A549 (cell line): ENCODE results near the gene SLC25A10. TPM values are rescaled to one million over a fixed set of nuclear protein-coding genes. Genes with fewer than 3 reads are reported as not detected.

Experiments used
- ATAC-seq, 2 experiments: fragments of 200-7000 bp in 1 of 2; fragments of >200 bp in 1 of 2; cut with Nextera tagmentation in 1 of 2; cut with Tn5 transposase in 1 of 2; 3 replicates each; pipeline versions ENCODE4 v1.8.0 to v1.9.1; 2018 to 2020; ENCODE audit warnings: mild to moderate bottlenecking in 1 of 2, moderate library complexity in 1 of 2
- CTCF ChIA-PET: fragments of 300-600 bp; sonication (Branson Sonifier 250); formaldehyde crosslinking; extraction: SDS; loops from one replicate; lab custom pipeline; 2021; ENCODE audit warnings: antibody characterized with exemption, inconsistent platforms; lab: Yijun Ruan, JAX
- POLR2A ChIA-PET: fragments of 350-600 bp; formaldehyde crosslinking; extraction: SDS; loops from one replicate; lab custom pipeline; 2021; ENCODE audit warnings: antibody characterized with exemption, inconsistent platforms; lab: Yijun Ruan, JAX
- DNase-seq, 2 experiments: peaks; one replicate each; pipeline versions ENCODE4 v3.0.0 to v3.0.0-alpha.2; 2011 to 2016; ENCODE audit warnings: low read depth in 1 of 2, low spot score in 1 of 2
- FAIRE-seq: peaks from 2 replicates; lab custom pipeline; 2011; peaks lifted over from hg19 to GRCh38; lab: Jason Lieb, UNC
- H3K27ac ChIP-seq, 2 experiments: fragments of >200 bp; sonication (Bioruptor Twin); formaldehyde crosslinking; 3 replicates each; pipeline ENCODE4 v1.5.1; 2016 to 2017
- H3K4me1 ChIP-seq: fragments of >200 bp; sonication (Bioruptor Twin); formaldehyde crosslinking; 3 replicates; pipeline ENCODE4 v1.6.1; 2016
- H3K4me2 ChIP-seq: fragments of >200 bp; sonication (Bioruptor Twin); formaldehyde crosslinking; 3 replicates; pipeline ENCODE4 v1.6.1; 2016
- H3K4me3 ChIP-seq: fragments of >200 bp; sonication (Bioruptor Twin); formaldehyde crosslinking; 3 replicates; pipeline ENCODE4 v1.5.1; 2016
- H3K9me3 ChIP-seq: fragments of >200 bp; sonication (Bioruptor Twin); formaldehyde crosslinking; 3 replicates; pipeline ENCODE4 v1.6.1; 2016
- ATOH8 ChIP-seq: fragments of 250-450 bp; sonication (Bioruptor Pico); IDR thresholded peaks from 2 replicates; pipeline ENCODE4 v1.5.0; 2020; ENCODE audit warnings: low read depth, mild to moderate bottlenecking, moderate library complexity
- ESRRA ChIP-seq: fragments of 150-350 bp; IDR thresholded peaks from 2 replicates; pipeline ENCODE4 v1.6.1; 2014; ENCODE audit warnings: mild to moderate bottlenecking, low read length, borderline replicate concordance
- FOSL2 ChIP-seq, 2 experiments: fragments of 450-650 bp in 1 of 2; fragments of >200 bp in 1 of 2; sonication (Bioruptor Twin) in 1 of 2; formaldehyde crosslinking; IDR thresholded peaks; 2 replicates each; pipeline versions ENCODE4 v1.5.0 to v1.6.1; 2016 to 2020; ENCODE audit warnings: mild to moderate bottlenecking in 1 of 2, moderate library complexity in 1 of 2
- HMGXB4 ChIP-seq: fragments of 250-450 bp; sonication (Bioruptor Pico); IDR thresholded peaks from 2 replicates; pipeline ENCODE4 v1.5.0; 2021; ENCODE audit warnings: mild to moderate bottlenecking, moderate library complexity, borderline replicate concordance
- HOXA7 ChIP-seq: fragments of 250-450 bp; sonication (Bioruptor Pico); IDR thresholded peaks from 2 replicates; pipeline ENCODE4 v1.5.0; 2020; ENCODE audit warnings: mild to moderate bottlenecking, moderate library complexity
- HOXB13 ChIP-seq: fragments of 250-450 bp; sonication (Bioruptor Pico); IDR thresholded peaks from 2 replicates; pipeline ENCODE4 v1.5.0; 2020; ENCODE audit warnings: low read depth, mild to moderate bottlenecking, moderate library complexity
- MYC ChIP-seq: IDR thresholded peaks from 2 replicates; pipeline ENCODE4 v1.6.1; 2012; ENCODE audit warnings: mild to moderate bottlenecking, inconsistent platforms, low read length, improper control_type of control experiment, borderline replicate concordance
- NFE2L2 ChIP-seq: fragments of 150-350 bp; conservative IDR thresholded peaks from 2 replicates; pipeline ENCODE4 v1.6.1; 2014; ENCODE audit warnings: low read length
- NR3C1 ChIP-seq: fragments of >200 bp; sonication (Bioruptor Twin); formaldehyde crosslinking; IDR thresholded peaks from 3 replicates; pipeline ENCODE4 v1.6.1; 2017
- POLR2AphosphoS2 ChIP-seq: conservative IDR thresholded peaks from 2 replicates; pipeline ENCODE4 v1.6.1; 2012; ENCODE audit warnings: low read length, improper control_type of control experiment, inconsistent platforms
- ZNF302 ChIP-seq: fragments of 250-450 bp; sonication (Bioruptor Pico); IDR thresholded peaks from 2 replicates; pipeline ENCODE4 v1.9.0; 2021; ENCODE audit warnings: inconsistent platforms, mild to moderate bottlenecking, moderate library complexity
- WGBS: methylation state at CpG from one replicate; pipeline ENCODE4 v1.1.6; 2017; ENCODE audit errors: missing lambda C conversion rate; 5-methylcytosine and 5-hydroxymethylcytosine counted together
- polyA plus RNA-seq, 4 experiments: library from polyadenylated mRNA; depleted of rRNA in 3 of 4; stranded (reverse); fragments of >200 nt; fragmentation: RNase III in 1 of 4; extraction: RNeasy Plus Mini Kit Qiagen cat#74134 plus additional on column Dnase treatment in 1 of 4; gene quantifications; 2 replicates in 3 of 4; 3 replicates in 1 of 4; pipeline ENCODE4 v1.2.3, GENCODE V29; 2011 to 2017
- small RNA-seq, 6 experiments: library from RNA; depleted of rRNA; stranded (forward); fragments of <200 nt; gene quantifications; one replicate each; pipeline ENCODE3, GENCODE V24; 2012
- TF ChIP-seq, protein P1 (sequence below): fragments of 200-600 bp; sonication (generic); IDR thresholded peaks from 2 replicates; pipeline ENCODE4 v1.6.1; 2016; ENCODE audit warnings: antibody characterized with exemption, mild to moderate bottlenecking, moderate library complexity
- TF ChIP-seq, protein P2 (sequence below): IDR thresholded peaks from 2 replicates; pipeline ENCODE4 v1.6.1; 2012

SLC25A10 gene
- polyA plus RNA-seq, 2 of the 4 experiments (the other 2 are of a cell fraction), result 20.0 to 47.0 TPM

GRCh38 chr17:81741049-81741593 is 29.0 kb downstream of the SLC25A10 start:
- peak; percentile 30 to 34 for ATAC-seq
- Histone ChIP-seq H3K4me3 (no peak overlapping the region), H3K4me2 (no peak overlapping the region), H3K9me3 (no peaks in the 10 kb centered on the region), H3K27ac (no peak overlapping the region), H3K4me1 (no peaks in the 10 kb centered on the region)
- no peak for FAIRE-seq
- no peak for TF ChIP-seq FOSL2 (IDR thresholded peaks at IDR 0.05)
- TF ChIP-seq FOSL2 (CRISPR knock-in tag; IDR thresholded peaks at IDR 0.05), result no peak
- no peak for TF ChIP-seq HOXB13
- no peak for TF ChIP-seq NFE2L2
- no peak for TF ChIP-seq HMGXB4 (CRISPR knock-in tag)
- TF ChIP-seq NR3C1, result no peak
- TF ChIP-seq, protein P1, sequence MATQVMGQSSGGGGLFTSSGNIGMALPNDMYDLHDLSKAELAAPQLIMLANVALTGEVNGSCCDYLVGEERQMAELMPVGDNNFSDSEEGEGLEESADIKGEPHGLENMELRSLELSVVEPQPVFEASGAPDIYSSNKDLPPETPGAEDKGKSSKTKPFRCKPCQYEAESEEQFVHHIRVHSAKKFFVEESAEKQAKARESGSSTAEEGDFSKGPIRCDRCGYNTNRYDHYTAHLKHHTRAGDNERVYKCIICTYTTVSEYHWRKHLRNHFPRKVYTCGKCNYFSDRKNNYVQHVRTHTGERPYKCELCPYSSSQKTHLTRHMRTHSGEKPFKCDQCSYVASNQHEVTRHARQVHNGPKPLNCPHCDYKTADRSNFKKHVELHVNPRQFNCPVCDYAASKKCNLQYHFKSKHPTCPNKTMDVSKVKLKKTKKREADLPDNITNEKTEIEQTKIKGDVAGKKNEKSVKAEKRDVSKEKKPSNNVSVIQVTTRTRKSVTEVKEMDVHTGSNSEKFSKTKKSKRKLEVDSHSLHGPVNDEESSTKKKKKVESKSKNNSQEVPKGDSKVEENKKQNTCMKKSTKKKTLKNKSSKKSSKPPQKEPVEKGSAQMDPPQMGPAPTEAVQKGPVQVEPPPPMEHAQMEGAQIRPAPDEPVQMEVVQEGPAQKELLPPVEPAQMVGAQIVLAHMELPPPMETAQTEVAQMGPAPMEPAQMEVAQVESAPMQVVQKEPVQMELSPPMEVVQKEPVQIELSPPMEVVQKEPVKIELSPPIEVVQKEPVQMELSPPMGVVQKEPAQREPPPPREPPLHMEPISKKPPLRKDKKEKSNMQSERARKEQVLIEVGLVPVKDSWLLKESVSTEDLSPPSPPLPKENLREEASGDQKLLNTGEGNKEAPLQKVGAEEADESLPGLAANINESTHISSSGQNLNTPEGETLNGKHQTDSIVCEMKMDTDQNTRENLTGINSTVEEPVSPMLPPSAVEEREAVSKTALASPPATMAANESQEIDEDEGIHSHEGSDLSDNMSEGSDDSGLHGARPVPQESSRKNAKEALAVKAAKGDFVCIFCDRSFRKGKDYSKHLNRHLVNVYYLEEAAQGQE, result no peak
- TF ChIP-seq POLR2AphosphoS2, result no peak
- TF ChIP-seq HOXA7 (CRISPR knock-in tag), result no peak
- no peak for TF ChIP-seq MYC
- no peak for TF ChIP-seq ATOH8
- no peak for DNase-seq
- ChIA-PET POLR2A (no interaction called here), CTCF (no interaction called here)
- WGBS, result 70% methylated on average over 15 of the region's 22 CpGs

GRCh38 chr17:81741594-81742452 is 29.7 kb downstream of the SLC25A10 start:
- no peaks in the 10 kb centered on the region for H3K9me3 ChIP-seq
- no peak overlapping the region for H3K4me2 ChIP-seq
- POLR2A ChIA-PET, result no interaction called here
- ATAC-seq, result peak; percentile 63 to 75
- TF ChIP-seq ZNF302 (CRISPR knock-in tag), result no peak
- 0 out of 2 replicates have a peak, but pooled peaks have one; percentile 2 for TF ChIP-seq ESRRA
- TF ChIP-seq, protein P2, sequence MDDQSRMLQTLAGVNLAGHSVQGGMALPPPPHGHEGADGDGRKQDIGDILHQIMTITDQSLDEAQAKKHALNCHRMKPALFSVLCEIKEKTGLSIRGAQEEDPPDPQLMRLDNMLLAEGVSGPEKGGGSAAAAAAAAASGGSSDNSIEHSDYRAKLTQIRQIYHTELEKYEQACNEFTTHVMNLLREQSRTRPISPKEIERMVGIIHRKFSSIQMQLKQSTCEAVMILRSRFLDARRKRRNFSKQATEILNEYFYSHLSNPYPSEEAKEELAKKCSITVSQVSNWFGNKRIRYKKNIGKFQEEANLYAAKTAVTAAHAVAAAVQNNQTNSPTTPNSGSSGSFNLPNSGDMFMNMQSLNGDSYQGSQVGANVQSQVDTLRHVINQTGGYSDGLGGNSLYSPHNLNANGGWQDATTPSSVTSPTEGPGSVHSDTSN, result no peak
- TF ChIP-seq, all 56 proteins: peak for 1
- Histone ChIP-seq H3K4me3 (no peak overlapping the region), H3K27ac (0 out of 6 replicates have a peak overlapping the region, but pooled peaks of 1 of the 2 experiments have one; percentile 7), H3K4me1 (no peaks in the 10 kb centered on the region)
- CTCF ChIA-PET, result no interaction called here
- 37% methylated on average over 21 of the region's 26 CpGs for WGBS
- DNase-seq (no peak), FAIRE-seq (no peak)

Small RNAs within 50 kb of the gene (small RNA-seq; reads per million reads assigned to genes)
- gene MIR6786, result 0 reads per million in 6 experiments

Other genes starting within 250 kb of the SLC25A10 start
- 2,042 and 2,306 TPM in 2 replicates for gene ACTG1, start 199.5 kb upstream of the SLC25A10 start, polyA plus RNA-seq (2011; rRNA removed)
- gene ACTG1, start 199.5 kb upstream of the SLC25A10 start, polyA plus RNA-seq (2017; fragmentation: RNase III; extraction: RNeasy Plus Mini Kit Qiagen cat#74134 plus additional on column Dnase treatment), result 7,182 to 8,782 TPM (median 7,263 TPM) in 3 replicates
- 0.84 and 1.2 TPM in 2 replicates for gene FSCN2, start 183.9 kb upstream of the SLC25A10 start, polyA plus RNA-seq (2011; rRNA removed)
- 1.3 to 1.7 TPM (median 1.3 TPM) in 3 replicates for gene FSCN2, start 183.9 kb upstream of the SLC25A10 start, polyA plus RNA-seq (2017; fragmentation: RNase III; extraction: RNeasy Plus Mini Kit Qiagen cat#74134 plus additional on column Dnase treatment)
- 5.4 and 7.2 TPM in 2 replicates for gene FAAP100, start 159.9 kb upstream of the SLC25A10 start, polyA plus RNA-seq (2011; rRNA removed)
- gene FAAP100, start 159.9 kb upstream of the SLC25A10 start, polyA plus RNA-seq (2017; fragmentation: RNase III; extraction: RNeasy Plus Mini Kit Qiagen cat#74134 plus additional on column Dnase treatment), result 16.2 to 17.7 TPM (median 16.8 TPM) in 3 replicates
- gene NPLOC4, start 75.2 kb upstream of the SLC25A10 start, polyA plus RNA-seq (2011; rRNA removed), result 101 and 130 TPM in 2 replicates
- gene NPLOC4, start 75.2 kb upstream of the SLC25A10 start, polyA plus RNA-seq (2017; fragmentation: RNase III; extraction: RNeasy Plus Mini Kit Qiagen cat#74134 plus additional on column Dnase treatment), result 91.1 to 98.5 TPM (median 92.2 TPM) in 3 replicates
- gene TSPAN10, start 75.1 kb upstream of the SLC25A10 start, polyA plus RNA-seq (2011; rRNA removed), result 1.4 and 1.7 TPM in 2 replicates
- 5.4 to 7.1 TPM (median 6.3 TPM) in 3 replicates for gene TSPAN10, start 75.1 kb upstream of the SLC25A10 start, polyA plus RNA-seq (2017; fragmentation: RNase III; extraction: RNeasy Plus Mini Kit Qiagen cat#74134 plus additional on column Dnase treatment)
- 1.0 and 1.2 TPM in 2 replicates for gene PDE6G, start 55.7 kb upstream of the SLC25A10 start, polyA plus RNA-seq (2011; rRNA removed)
- 0.90 to 2.0 TPM (median 1.2 TPM) in 3 replicates for gene PDE6G, start 55.7 kb upstream of the SLC25A10 start, polyA plus RNA-seq (2017; fragmentation: RNase III; extraction: RNeasy Plus Mini Kit Qiagen cat#74134 plus additional on column Dnase treatment)
- gene OXLD1, start 45.7 kb upstream of the SLC25A10 start, polyA plus RNA-seq (2011; rRNA removed), result 34.6 and 38.7 TPM in 2 replicates
- 43.9 to 47.7 TPM (median 47.1 TPM) in 3 replicates for gene OXLD1, start 45.7 kb upstream of the SLC25A10 start, polyA plus RNA-seq (2017; fragmentation: RNase III; extraction: RNeasy Plus Mini Kit Qiagen cat#74134 plus additional on column Dnase treatment)
- gene CCDC137, start 45.5 kb upstream of the SLC25A10 start, polyA plus RNA-seq (2011; rRNA removed), result 16.6 and 22.6 TPM in 2 replicates
- 55.0 to 59.7 TPM (median 55.6 TPM) in 3 replicates for gene CCDC137, start 45.5 kb upstream of the SLC25A10 start, polyA plus RNA-seq (2017; fragmentation: RNase III; extraction: RNeasy Plus Mini Kit Qiagen cat#74134 plus additional on column Dnase treatment)
- 43.8 and 45.2 TPM in 2 replicates for gene ARL16, start 28.5 kb upstream of the SLC25A10 start, polyA plus RNA-seq (2011; rRNA removed)
- 52.8 to 55.8 TPM (median 53.6 TPM) in 3 replicates for gene ARL16, start 28.5 kb upstream of the SLC25A10 start, polyA plus RNA-seq (2017; fragmentation: RNase III; extraction: RNeasy Plus Mini Kit Qiagen cat#74134 plus additional on column Dnase treatment)
- gene HGS, start 28.3 kb upstream of the SLC25A10 start, polyA plus RNA-seq (2011; rRNA removed), result 75.7 and 85.9 TPM in 2 replicates
- gene HGS, start 28.3 kb upstream of the SLC25A10 start, polyA plus RNA-seq (2017; fragmentation: RNase III; extraction: RNeasy Plus Mini Kit Qiagen cat#74134 plus additional on column Dnase treatment), result 127 to 130 TPM (median 129 TPM) in 3 replicates
- gene MRPL12, start 8.9 kb upstream of the SLC25A10 start, polyA plus RNA-seq (2011; rRNA removed), result 152 and 161 TPM in 2 replicates
- gene MRPL12, start 8.9 kb upstream of the SLC25A10 start, polyA plus RNA-seq (2017; fragmentation: RNase III; extraction: RNeasy Plus Mini Kit Qiagen cat#74134 plus additional on column Dnase treatment), result 197 to 233 TPM (median 215 TPM) in 3 replicates
- gene GCGR, start 91.9 kb downstream of the SLC25A10 start, polyA plus RNA-seq (2011; rRNA removed), result 0.05 and 0.19 TPM in 2 replicates
- gene GCGR, start 91.9 kb downstream of the SLC25A10 start, polyA plus RNA-seq (2017; fragmentation: RNase III; extraction: RNeasy Plus Mini Kit Qiagen cat#74134 plus additional on column Dnase treatment), result 0.37 to 0.46 TPM (median 0.45 TPM) in 3 replicates
- 30.9 and 32.0 TPM in 2 replicates for gene MCRIP1, start 121.0 kb downstream of the SLC25A10 start, polyA plus RNA-seq (2011; rRNA removed)
- gene MCRIP1, start 121.0 kb downstream of the SLC25A10 start, polyA plus RNA-seq (2017; fragmentation: RNase III; extraction: RNeasy Plus Mini Kit Qiagen cat#74134 plus additional on column Dnase treatment), result 43.9 to 51.0 TPM (median 45.1 TPM) in 3 replicates
- not detected in 2 replicates for gene PPP1R27, start 122.8 kb downstream of the SLC25A10 start, polyA plus RNA-seq (2011; rRNA removed)
- 0.09 TPM in 1 of 3 replicates, not detected in the others for gene PPP1R27, start 122.8 kb downstream of the SLC25A10 start, polyA plus RNA-seq (2017; fragmentation: RNase III; extraction: RNeasy Plus Mini Kit Qiagen cat#74134 plus additional on column Dnase treatment)
- gene P4HB, start 148.3 kb downstream of the SLC25A10 start, polyA plus RNA-seq (2011; rRNA removed), result 102 and 285 TPM in 2 replicates
- gene P4HB, start 148.3 kb downstream of the SLC25A10 start, polyA plus RNA-seq (2017; fragmentation: RNase III; extraction: RNeasy Plus Mini Kit Qiagen cat#74134 plus additional on column Dnase treatment), result 606 to 622 TPM (median 607 TPM) in 3 replicates
- gene ARHGDIA, start 159.1 kb downstream of the SLC25A10 start, polyA plus RNA-seq (2011; rRNA removed), result 44.3 and 64.0 TPM in 2 replicates
- 497 to 567 TPM (median 503 TPM) in 3 replicates for gene ARHGDIA, start 159.1 kb downstream of the SLC25A10 start, polyA plus RNA-seq (2017; fragmentation: RNase III; extraction: RNeasy Plus Mini Kit Qiagen cat#74134 plus additional on column Dnase treatment)
- gene ALYREF, start 179.3 kb downstream of the SLC25A10 start, polyA plus RNA-seq (2011; rRNA removed), result 125 and 130 TPM in 2 replicates
- gene ALYREF, start 179.3 kb downstream of the SLC25A10 start, polyA plus RNA-seq (2017; fragmentation: RNase III; extraction: RNeasy Plus Mini Kit Qiagen cat#74134 plus additional on column Dnase treatment), result 135 to 164 TPM (median 141 TPM) in 3 replicates
- 351 and 428 TPM in 2 replicates for gene ANAPC11, start 179.4 kb downstream of the SLC25A10 start, polyA plus RNA-seq (2011; rRNA removed)
- 352 to 382 TPM (median 377 TPM) in 3 replicates for gene ANAPC11, start 179.4 kb downstream of the SLC25A10 start, polyA plus RNA-seq (2017; fragmentation: RNase III; extraction: RNeasy Plus Mini Kit Qiagen cat#74134 plus additional on column Dnase treatment)
- 0.34 and 0.41 TPM in 2 replicates for gene NPB, start 190.0 kb downstream of the SLC25A10 start, polyA plus RNA-seq (2011; rRNA removed)
- 0.29 to 0.45 TPM (median 0.38 TPM) in 3 replicates for gene NPB, start 190.0 kb downstream of the SLC25A10 start, polyA plus RNA-seq (2017; fragmentation: RNase III; extraction: RNeasy Plus Mini Kit Qiagen cat#74134 plus additional on column Dnase treatment)
- gene PCYT2, start 199.1 kb downstream of the SLC25A10 start, polyA plus RNA-seq (2011; rRNA removed), result 7.1 and 7.7 TPM in 2 replicates
- 14.8 to 17.0 TPM (median 16.3 TPM) in 3 replicates for gene PCYT2, start 199.1 kb downstream of the SLC25A10 start, polyA plus RNA-seq (2017; fragmentation: RNase III; extraction: RNeasy Plus Mini Kit Qiagen cat#74134 plus additional on column Dnase treatment)
- gene SIRT7, start 205.9 kb downstream of the SLC25A10 start, polyA plus RNA-seq (2011; rRNA removed), result 9.8 and 13.7 TPM in 2 replicates
- gene SIRT7, start 205.9 kb downstream of the SLC25A10 start, polyA plus RNA-seq (2017; fragmentation: RNase III; extraction: RNeasy Plus Mini Kit Qiagen cat#74134 plus additional on column Dnase treatment), result 34.0 to 35.2 TPM (median 34.8 TPM) in 3 replicates
- gene MAFG, start 215.5 kb downstream of the SLC25A10 start, polyA plus RNA-seq (2011; rRNA removed), result 41.6 and 47.9 TPM in 2 replicates
- 49.8 to 57.9 TPM (median 52.4 TPM) in 3 replicates for gene MAFG, start 215.5 kb downstream of the SLC25A10 start, polyA plus RNA-seq (2017; fragmentation: RNase III; extraction: RNeasy Plus Mini Kit Qiagen cat#74134 plus additional on column Dnase treatment)
- gene PYCR1, start 225.0 kb downstream of the SLC25A10 start, polyA plus RNA-seq (2011; rRNA removed), result 77.1 and 81.4 TPM in 2 replicates
- gene PYCR1, start 225.0 kb downstream of the SLC25A10 start, polyA plus RNA-seq (2017; fragmentation: RNase III; extraction: RNeasy Plus Mini Kit Qiagen cat#74134 plus additional on column Dnase treatment), result 81.4 to 93.3 TPM (median 87.2 TPM) in 3 replicates
- gene MYADML2, start 234.9 kb downstream of the SLC25A10 start, polyA plus RNA-seq (2011; rRNA removed), result not detected in 2 replicates
- gene MYADML2, start 234.9 kb downstream of the SLC25A10 start, polyA plus RNA-seq (2017; fragmentation: RNase III; extraction: RNeasy Plus Mini Kit Qiagen cat#74134 plus additional on column Dnase treatment), result not detected in 3 replicates
- gene NOTUM, start 248.9 kb downstream of the SLC25A10 start, polyA plus RNA-seq (2011; rRNA removed), result 0.06 and 0.08 TPM in 2 replicates
- gene NOTUM, start 248.9 kb downstream of the SLC25A10 start, polyA plus RNA-seq (2017; fragmentation: RNase III; extraction: RNeasy Plus Mini Kit Qiagen cat#74134 plus additional on column Dnase treatment), result 0.45 to 0.92 TPM (median 0.91 TPM) in 3 replicates